Small intestine (tissue), 7 donors: ENCODE data around the gene CASK. TPM values are rescaled to one million over a fixed set of nuclear protein-coding genes. Genes with fewer than 3 reads are reported as not detected.

Experiments
- DNase-seq, 2 donors: peaks; one replicate each; pipeline versions ENCODE4 v3.0.0 to v3.0.0-alpha.2; 2013
- FAIRE-seq: peaks from 2 replicates; lab custom pipeline; 2012; peaks lifted over from hg19 to GRCh38; lab: Jason Lieb, UNC
- H3K27ac ChIP-seq, 3 donors: one replicate each; pipeline ENCODE4 v1.5.1; 2013; ENCODE audit warnings: low read length in 2 of 3, mild to moderate bottlenecking in 2 of 3, control low read depth in 1 of 3, inconsistent platforms in 1 of 3, low read depth in 1 of 3, moderate library complexity in 1 of 3
- H3K27me3 ChIP-seq, 3 donors: one replicate each; pipeline ENCODE4 v1.6.1; 2013; ENCODE audit warnings: low read length in 3 of 3, inconsistent platforms in 1 of 3; ENCODE audit not compliant: control insufficient read depth in 3 of 3, insufficient read depth in 3 of 3
- H3K36me3 ChIP-seq, 3 donors: one replicate each; pipeline ENCODE4 v1.6.1; 2013; ENCODE audit warnings: low read length in 3 of 3, inconsistent platforms in 1 of 3, low read depth in 1 of 3, mild to moderate bottlenecking in 1 of 3, moderate library complexity in 1 of 3; ENCODE audit not compliant: control insufficient read depth in 3 of 3, insufficient read depth in 2 of 3
- H3K4me1 ChIP-seq, 3 donors: one replicate each; pipeline ENCODE4 v1.6.1; 2013; ENCODE audit warnings: low read length in 2 of 3, inconsistent platforms in 1 of 3, low read depth in 1 of 3, mild to moderate bottlenecking in 1 of 3, moderate library complexity in 1 of 3; ENCODE audit not compliant: control insufficient read depth in 3 of 3, insufficient read depth in 2 of 3
- H3K4me3 ChIP-seq, 3 donors: one replicate each; pipeline ENCODE4 v1.5.1; 2013; ENCODE audit warnings: low read length in 3 of 3, control low read depth in 1 of 3, inconsistent platforms in 1 of 3, low read depth in 1 of 3, mild to moderate bottlenecking in 1 of 3, moderate library complexity in 1 of 3
- H3K9me3 ChIP-seq, 2 donors: one replicate each; pipeline ENCODE4 v1.6.1; 2013; ENCODE audit warnings: low read depth in 1 of 2, low read length in 1 of 2; ENCODE audit not compliant: control insufficient read depth in 2 of 2, insufficient read depth in 1 of 2
- WGBS, 3 donors: extraction: QIAGEN DNeasy Blood & Tissue Kit; methylation state at CpG; one replicate each; pipeline ENCODE4 v1.1.7; 2013; 5-methylcytosine and 5-hydroxymethylcytosine counted together
- polyA plus RNA-seq, 4 donors: library from polyadenylated mRNA; stranded (reverse) in 3 of 4; unstranded in 1 of 4; fragments of 200-250 nt in 3 of 4; fragments of 120-200 nt in 1 of 4; gene quantifications; one replicate each; pipeline versions ENCODE4 v1.2.1 to v1.2.3, GENCODE V29; 2013
- donor health status: healthy with polysubstance abuse.
- donor health status: control.
- donor health status: control.
- donor health status: Bipolar disorder and iron deficiency.
- donor health status: healthy.

CASK gene
- polyA plus RNA-seq, 4 donors, result 16.5 to 77.8 (median 25.2) TPM

DNA sequence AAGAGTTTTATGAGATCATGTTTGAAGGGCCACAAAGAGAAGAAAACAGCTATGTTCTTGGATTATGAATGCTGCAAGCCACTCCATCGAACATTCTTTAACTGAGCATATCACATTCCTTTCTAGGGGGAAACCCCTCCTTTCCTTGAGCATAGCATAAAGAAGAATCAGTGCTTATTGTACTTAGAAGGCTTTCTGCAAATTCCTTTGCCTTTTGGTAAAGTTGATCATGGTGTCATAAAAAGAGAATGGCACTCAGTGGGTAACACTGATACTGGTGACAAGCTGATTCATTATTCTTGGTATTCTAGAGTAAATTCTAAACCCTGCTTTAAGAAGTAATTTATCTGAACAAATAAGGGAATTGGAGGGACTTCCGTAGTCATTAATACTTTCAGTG, 323.1 kb downstream of the CASK start:
- Histone ChIP-seq H3K4me3 (no peak overlapping the region), H3K27me3 (no peaks in the 10 kb centered on the region), H3K4me1 (no peaks in the 10 kb centered on the region), H3K36me3 (peaks cover 0 to 6% (median 0%) of the 10 kb centered on the region in 3 donors), H3K27ac (no peak overlapping the region), H3K9me3 (no peaks in the 10 kb centered on the region)
- DNase-seq (no peak), FAIRE-seq (no peak)
- 76 to 93% (median 83%) methylated on average over 2 of the region's 2 CpGs for WGBS, 3 donors

DNA sequence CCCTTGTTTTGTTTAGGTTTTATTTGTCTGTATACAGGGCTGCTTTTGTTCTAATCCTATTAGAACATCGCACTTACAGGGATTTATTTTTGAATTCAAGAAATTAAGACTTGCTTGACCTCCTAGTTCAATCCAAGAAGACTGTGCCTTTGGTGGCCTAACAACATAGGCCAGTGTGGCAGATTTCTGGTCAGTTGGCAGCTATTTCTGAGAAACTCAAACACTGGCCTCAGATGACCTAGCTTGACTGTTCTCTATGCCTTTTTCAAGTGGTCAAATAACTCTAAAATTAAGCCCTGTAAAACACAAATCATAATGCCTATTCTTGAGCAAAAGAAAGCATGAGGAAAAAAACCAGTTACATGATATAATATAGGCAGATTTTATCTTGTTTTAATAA, 323.8 kb downstream of the CASK start:
- Histone ChIP-seq H3K27me3 (no peaks in the 10 kb centered on the region), H3K36me3 (peaks cover 0 to 6% (median 0%) of the 10 kb centered on the region in 3 donors), H3K4me1 (no peaks in the 10 kb centered on the region), H3K27ac (no peak overlapping the region), H3K9me3 (no peaks in the 10 kb centered on the region), H3K4me3 (no peak overlapping the region)
- DNase-seq, result no peak
- 73 to 84% (median 84%) methylated on average over 1 of the region's 1 CpG for WGBS, 3 donors
- no peak for FAIRE-seq

DNA sequence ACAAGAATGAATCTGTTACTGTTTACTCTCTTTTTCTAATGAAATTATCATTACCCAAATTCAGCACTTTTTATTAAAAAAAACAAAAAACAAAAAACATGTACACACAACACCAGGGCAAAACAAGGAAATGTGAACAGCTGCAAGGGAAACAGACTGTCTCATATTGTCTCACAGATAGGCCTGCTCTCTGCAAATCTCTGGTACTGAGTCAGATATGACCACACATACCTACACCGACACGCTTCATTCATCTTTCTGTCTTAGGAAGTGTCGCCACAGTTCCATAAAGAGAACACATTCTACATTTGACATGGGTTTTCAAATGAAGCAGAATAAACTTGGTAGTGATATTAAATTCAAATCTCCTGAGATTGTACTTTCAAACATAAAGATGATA, 326.8 kb downstream of the CASK start:
- FAIRE-seq, result no peak
- WGBS, 3 donors, result 75 to 79% (median 77%) methylated on average over 3 of the region's 3 CpGs

DNA sequence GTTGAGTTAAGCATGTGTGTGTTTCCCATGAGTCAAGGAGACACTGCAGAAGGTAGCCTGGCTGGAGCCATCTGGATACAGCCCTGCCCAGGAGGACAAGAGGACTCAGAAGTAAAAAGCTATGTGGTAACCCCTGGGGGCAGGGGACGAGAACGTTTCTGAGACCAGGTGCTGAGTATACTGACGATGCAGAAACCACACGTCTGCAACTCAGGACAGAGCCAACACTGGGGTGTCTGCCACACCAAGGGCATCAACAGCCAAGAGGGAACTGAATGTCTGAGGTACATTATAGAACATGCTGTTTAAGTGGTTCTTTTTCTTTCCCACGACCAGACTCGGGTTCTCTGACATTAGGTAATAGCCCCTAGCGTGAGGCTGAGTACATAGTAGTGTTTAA, 328.7 kb downstream of the CASK start:
- no peak for FAIRE-seq
- no peak for DNase-seq
- no peaks in the 10 kb centered on the region for H3K27me3 ChIP-seq
- WGBS, 3 donors, result 74 to 84% (median 81%) methylated on average over 7 of the region's 7 CpGs
- H3K9me3 ChIP-seq, result no peaks in the 10 kb centered on the region
- peaks cover 0 to 11% (median 0%) of the 10 kb centered on the region in 3 donors for H3K36me3 ChIP-seq
- no peak overlapping the region for H3K4me3 ChIP-seq
- H3K4me1 ChIP-seq, result no peaks in the 10 kb centered on the region
- H3K27ac ChIP-seq, result no peak overlapping the region

More for the DNA sequence above, 326.8 kb downstream of the CASK start:
- Histone ChIP-seq H3K4me3 (no peak overlapping the region), H3K9me3 (no peaks in the 10 kb centered on the region), H3K4me1 (no peaks in the 10 kb centered on the region), H3K27ac (no peak overlapping the region), H3K27me3 (no peaks in the 10 kb centered on the region), H3K36me3 (peaks cover 0 to 11% (median 0%) of the 10 kb centered on the region in 3 donors)
- peak in 1 of 2 donors; percentile 3 for DNase-seq

DNA sequence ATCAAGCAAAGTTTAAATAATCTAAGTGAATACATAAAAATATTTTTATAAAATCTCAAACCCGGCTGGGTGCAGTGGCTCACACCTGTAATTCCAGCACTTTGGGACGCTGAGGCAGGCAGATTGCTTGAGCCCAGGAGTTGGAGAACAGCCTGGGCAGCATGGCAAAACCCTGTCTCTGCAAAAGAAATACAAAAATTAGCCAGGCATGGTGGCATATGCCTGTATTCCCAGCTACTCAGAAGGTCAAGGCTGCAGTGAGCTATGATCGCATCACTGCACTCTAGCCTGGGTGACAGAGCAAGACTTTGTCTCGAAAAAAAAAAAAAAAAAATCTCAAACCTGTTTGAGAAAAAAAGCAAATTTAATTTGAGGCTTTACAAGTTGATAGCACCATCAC, 331.4 kb downstream of the CASK start:
- 79 to 94% (median 89%) methylated on average over 4 of the region's 4 CpGs for WGBS, 3 donors
- no peaks in the 10 kb centered on the region for H3K9me3 ChIP-seq

DNA sequence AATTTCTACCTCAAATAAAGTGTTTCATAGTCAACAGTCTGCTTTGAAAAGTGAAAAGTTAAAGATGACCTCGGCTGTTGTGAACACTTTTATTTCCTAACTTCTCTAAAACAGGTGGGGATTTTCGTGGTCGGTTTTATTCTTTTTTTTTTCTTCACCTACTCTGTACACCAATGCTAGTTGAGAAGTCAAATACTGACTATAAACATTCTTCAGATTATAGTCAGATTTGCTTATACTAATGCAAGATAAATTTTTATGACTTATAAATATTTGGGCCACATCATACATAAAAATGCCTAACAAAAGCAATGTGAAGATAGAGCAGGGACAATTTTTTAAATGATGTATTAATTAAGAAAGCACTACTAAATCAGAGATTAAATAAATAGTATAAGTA, 332.7 kb downstream of the CASK start:
- FAIRE-seq (no peak), DNase-seq (no peak)
- Histone ChIP-seq H3K27ac (no peak overlapping the region), H3K27me3 (no peaks in the 10 kb centered on the region), H3K9me3 (no peaks in the 10 kb centered on the region), H3K4me1 (no peaks in the 10 kb centered on the region), H3K4me3 (no peak overlapping the region), H3K36me3 (peaks cover 0 to 13% (median 0%) of the 10 kb centered on the region in 3 donors)
- WGBS, 3 donors, result 75 to 83% (median 82%) methylated on average over 3 of the region's 3 CpGs

More for the DNA sequence above, 331.4 kb downstream of the CASK start:
- no peaks in the 10 kb centered on the region for H3K4me1 ChIP-seq
- H3K36me3 ChIP-seq, result peaks cover 0 to 10% (median 0%) of the 10 kb centered on the region in 3 donors
- DNase-seq, result no peak
- H3K27ac ChIP-seq, result no peak overlapping the region
- no peaks in the 10 kb centered on the region for H3K27me3 ChIP-seq
- H3K4me3 ChIP-seq, result no peak overlapping the region
- no peak for FAIRE-seq

DNA sequence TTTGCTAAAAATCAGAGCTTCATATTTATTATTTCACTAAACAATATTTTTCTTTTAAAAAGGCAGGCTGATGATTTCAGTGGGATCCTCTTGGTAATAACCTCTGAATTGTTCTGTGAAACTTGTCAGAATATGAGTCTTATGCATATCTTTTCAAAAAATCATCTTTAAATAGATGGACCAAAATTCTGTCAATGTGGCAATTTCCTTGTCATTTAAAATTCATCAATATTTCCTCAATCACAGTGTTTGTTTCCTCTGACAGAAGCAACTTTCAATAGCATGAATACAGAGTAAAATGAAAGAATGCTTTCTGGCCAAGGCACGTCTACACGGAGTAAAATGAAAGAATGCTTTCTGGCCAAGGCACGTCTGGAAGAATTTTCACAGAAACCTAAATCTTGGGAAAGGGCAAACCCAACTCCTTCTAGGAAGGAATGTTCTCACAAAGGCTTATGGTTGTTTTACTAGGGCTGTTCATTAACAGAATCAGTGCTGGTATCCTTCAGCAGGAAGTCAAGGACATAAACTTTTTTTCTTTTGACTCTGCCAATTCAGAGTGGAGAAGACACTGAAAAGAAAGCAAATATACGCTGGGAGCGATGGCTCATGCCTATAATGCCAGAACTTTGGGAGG, 333.6 kb downstream of the CASK start:
- WGBS, 3 donors, result 54 to 68% (median 60%) methylated on average over 5 of the region's 5 CpGs
- no peak for FAIRE-seq
- peak overlapping the region in 1 of 3 donors; percentile 47 for H3K27ac ChIP-seq
- H3K4me3 ChIP-seq, result no peak overlapping the region
- H3K36me3 ChIP-seq, result peaks cover 0 to 14% (median 0%) of the 10 kb centered on the region in 3 donors
- no peaks in the 10 kb centered on the region for H3K27me3 ChIP-seq
- peak in 1 of 2 donors; percentile 26 for DNase-seq
- no peaks in the 10 kb centered on the region for H3K4me1 ChIP-seq
- no peaks in the 10 kb centered on the region for H3K9me3 ChIP-seq

DNA sequence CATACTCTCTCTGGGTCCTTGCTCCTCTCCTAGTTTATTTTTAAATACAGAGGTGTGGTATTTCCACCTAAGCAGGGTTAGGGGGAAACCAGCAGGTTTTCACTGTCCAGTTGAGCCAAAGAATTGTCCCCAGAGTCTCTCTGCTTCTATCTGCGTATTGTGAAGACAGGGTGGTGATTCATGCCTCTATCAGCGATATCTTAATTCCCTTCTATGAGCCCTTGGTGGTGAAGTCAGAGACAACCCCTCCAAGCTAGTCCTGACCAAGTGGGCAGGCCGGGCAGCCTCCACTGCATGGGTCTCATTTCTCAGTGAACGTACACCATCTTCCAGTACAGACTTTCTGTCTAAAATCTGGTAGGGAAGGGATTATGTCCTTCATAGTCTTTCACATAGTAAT, 335.1 kb downstream of the CASK start:
- Histone ChIP-seq H3K4me3 (no peak overlapping the region), H3K4me1 (no peaks in the 10 kb centered on the region), H3K36me3 (peaks cover 0 to 16% (median 0%) of the 10 kb centered on the region in 3 donors), H3K27me3 (no peaks in the 10 kb centered on the region), H3K9me3 (no peaks in the 10 kb centered on the region), H3K27ac (no peak overlapping the region)
- FAIRE-seq (no peak), DNase-seq (no peak)
- 88 to 97% (median 90%) methylated on average over 4 of the region's 4 CpGs for WGBS, 3 donors
